K562 (cell line): Measurements from ENCODE around the gene LENEP. TPM values are rescaled to one million over a fixed set of nuclear protein-coding genes. Genes with fewer than 3 reads are reported as not detected.
A peak's percentile ranks its signal among the peaks of the same experiment; 100 is the strongest.

Experiments used
- ATF4 ChIP-seq: fragments of 450-650 bp; formaldehyde crosslinking; IDR thresholded peaks from 2 replicates; pipeline ENCODE4 v1.4.0; 2022; ENCODE audit warnings: mild to moderate bottlenecking, moderate library complexity
- CBX5 ChIP-seq: IDR thresholded peaks from 2 replicates; pipeline ENCODE4 v1.6.1; 2014; ENCODE audit warnings: low read depth, borderline replicate concordance
- CXXC5 ChIP-seq: fragments of 250-450 bp; sonication (Bioruptor Pico); IDR thresholded peaks from 2 replicates; pipeline ENCODE4 v1.8.0; 2022; ENCODE audit warnings: inconsistent platforms, mild to moderate bottlenecking, moderate library complexity
- EP400 ChIP-seq: fragments of 450-650 bp; IDR thresholded peaks from 2 replicates; pipeline ENCODE4 v1.6.1; 2017; ENCODE audit warnings: antibody characterized with exemption, mild to moderate bottlenecking, moderate library complexity
- HCFC1 ChIP-seq: IDR thresholded peaks from 2 replicates; pipeline ENCODE4 v1.6.1; 2012; ENCODE audit warnings: low read depth, low read length, improper control_type of control experiment
- PHF20 ChIP-seq: fragments of 450-650 bp; IDR thresholded peaks from 2 replicates; pipeline ENCODE4 v1.6.1; 2018; ENCODE audit not compliant: partially characterized antibody
- POLR2G ChIP-seq: fragments of 200-400 bp; formaldehyde crosslinking; IDR thresholded peaks from 2 replicates; pipeline ENCODE4 v1.6.1; 2017; ENCODE audit warnings: low read depth, mild to moderate bottlenecking, antibody characterized with exemption, low read length, moderate library complexity
- PRDM10 ChIP-seq: fragments of 450-650 bp; IDR thresholded peaks from 2 replicates; pipeline ENCODE4 v1.6.1; 2018; ENCODE audit not compliant: partially characterized antibody
- PRMT5 ChIP-seq: sonication (generic); formaldehyde crosslinking; IDR thresholded peaks from 2 replicates; pipeline ENCODE4 v1.5.0; 2020; ENCODE audit warnings: missing genetic modification reagents
- TBP ChIP-seq: optimal IDR thresholded peaks from 2 replicates; pipeline ENCODE3; 2011; ENCODE audit warnings: low read depth, low read length, improper control_type of control experiment
- TCF7 ChIP-seq: sonication (generic); IDR thresholded peaks from 2 replicates; pipeline ENCODE4 v1.6.1; 2016; ENCODE audit warnings: antibody characterized with exemption, borderline replicate concordance
- TEAD1 ChIP-seq, 2 experiments: fragments of 450-650 bp in 1 of 2; sonication (generic) in 1 of 2; formaldehyde crosslinking; IDR thresholded peaks; 2 replicates each; pipeline versions ENCODE4 v1.4.0 to v1.8.0; 2020 to 2022; ENCODE audit warnings: mild to moderate bottlenecking in 2 of 2, missing genetic modification reagents in 1 of 2
- UBTF ChIP-seq, 2 experiments: IDR thresholded peaks; 2 replicates each; pipeline ENCODE4 v1.6.1; 2012; ENCODE audit warnings: improper control_type of control experiment in 2 of 2, low read depth in 2 of 2, low read length in 2 of 2, borderline replicate concordance in 1 of 2
- ZNF224 ChIP-seq: sonication (generic); formaldehyde crosslinking; IDR thresholded peaks from 2 replicates; pipeline ENCODE4 v1.8.0; 2022; ENCODE audit warnings: mild to moderate bottlenecking, missing genetic modification reagents
- ZNF699 ChIP-seq: fragments of 250-450 bp; sonication (Bioruptor Pico); IDR thresholded peaks from 2 replicates; pipeline ENCODE4 v1.8.0; 2021; ENCODE audit warnings: mild to moderate bottlenecking, moderate library complexity; ENCODE audit not compliant: insufficient replicate concordance
- ZNF740 ChIP-seq, 3 experiments: fragments of 200-800 bp in 1 of 3; sonication (Bioruptor generic) in 1 of 3; sonication (generic) in 1 of 3; formaldehyde crosslinking in 1 of 3; IDR thresholded peaks; 2 replicates each; pipeline versions ENCODE4 v1.6.1 to v1.8.0; 2016 to 2022; ENCODE audit warnings: mild to moderate bottlenecking in 2 of 3, missing compliant biosample characterization in 2 of 3, missing genetic modification characterization in 2 of 3, missing genetic modification reagents in 1 of 3
- polyA plus RNA-seq, 8 experiments: library from polyadenylated mRNA; depleted of rRNA in 4 of 8; stranded (reverse) in 5 of 8; unstranded in 3 of 8; fragments of >200 nt; fragmentation: Nextera tagmentation in 2 of 8; fragmentation: Illumina TruSeq in 1 of 8; extraction: Ambion mirVana in 2 of 8; extraction: Trizol in 1 of 8; gene quantifications; 2 replicates each; pipeline versions ENCODE4 v1.2.1 to v1.2.3, GENCODE V29; 2011 to 2014; ENCODE audit warnings: inconsistent platforms in 1 of 8, missing spikeins in 1 of 8
- total RNA-seq, 7 experiments: library from RNA; depleted of rRNA in 6 of 7; stranded (reverse); fragments of >200 nt in 6 of 7; fragmentation: Illumina TruSeq in 2 of 7; extraction: Trizol in 2 of 7; gene quantifications; 2 replicates each; pipeline versions ENCODE4 v1.2.1 to v1.2.3, GENCODE V29; 2011 to 2021; ENCODE audit warnings: low replicate concordance in 1 of 7

LENEP gene
- total and polyA plus RNA-seq, 9 of the 15 experiments (the other 6 are each of a cell fraction or from before 2014, with no cell fraction given) = 0.23 to 0.87 (median 0.67) TPM; not detected in 5

GRCh38 chr1:155017041-155017945 is 23.9 kb downstream of the LENEP start (continued):
- no peak for TF ChIP-seq ZNF699 (CRISPR knock-in tag)
- peak; percentile 89 for TF ChIP-seq CXXC5 (CRISPR knock-in tag)
- 0 out of 2 replicates have a peak, but pooled peaks have one; percentile 31 for TF ChIP-seq CBX5
- peak in 1 of 2 experiments; percentile 80; a peak in 2 of 4 replicates for TF ChIP-seq TEAD1 (CRISPR knock-in tag; IDR thresholded peaks at IDR 0.05)
- TF ChIP-seq HCFC1 = peak; percentile 51
- TF ChIP-seq TBP = peak; percentile 18
- peak; percentile 14 for TF ChIP-seq PHF20
- peak; percentile 58 to 95; a peak in 2 of 4 replicates for TF ChIP-seq UBTF (IDR thresholded peaks at IDR 0.05; ENCODE audit: borderline replicate concordance in 1 of 2, low read depth in 2 of 2, low read length in 2 of 2)
- TF ChIP-seq TCF7 = peak; percentile 76; the same call in 1 of the 2 replicates
- peak; percentile 72 for TF ChIP-seq ZNF740 (CRISPR knock-in tag; IDR thresholded peaks at IDR 0.05)
- TF ChIP-seq ZNF740 (tag; IDR thresholded peaks at IDR 0.05) = no peak
- peak; percentile 77; the same call in 1 of the 2 replicates for TF ChIP-seq EP400
- no peak for TF ChIP-seq ZNF224 (CRISPR knock-in tag)
- TF ChIP-seq POLR2G = peak; percentile 87
- no peak for TF ChIP-seq PRMT5 (CRISPR knock-in tag)
- no peak for TF ChIP-seq ATF4
- TF ChIP-seq PRDM10 = peak; percentile 83
